Neural cell (in vitro differentiated cells): Measurements from ENCODE around the gene RGS18. TPM values are rescaled to one million over a fixed set of nuclear protein-coding genes. Genes with fewer than 3 reads are reported as not detected.

Source experiments
- H2AFZ ChIP-seq: fragments of 200-600, 300-800 bp; sonication (generic), shearing (Covaris generic); 2 replicates; pipeline ENCODE4 v1.6.0; 2014; ENCODE audit warnings: low read depth, mild to moderate bottlenecking, antibody characterized with exemption, low read length, moderate library complexity
- H3F3A ChIP-seq: fragments of 200-600 bp; shearing (Covaris generic); 2 replicates; pipeline ENCODE4 v1.6.1; 2016; ENCODE audit warnings: mild to moderate bottlenecking, moderate library complexity, mixed read lengths, antibody characterized with exemption, low read length; ENCODE audit not compliant: insufficient read depth, poor library complexity, severe bottlenecking
- H3K27ac ChIP-seq: fragments of 200-600, 300-800 bp; sonication (generic), shearing (Covaris generic); 2 replicates; pipeline ENCODE4 v1.5.1; 2014; ENCODE audit warnings: mild to moderate bottlenecking, low read length, moderate library complexity
- H3K27me3 ChIP-seq: fragments of 300-800, 200-600 bp; sonication (generic), shearing (Covaris generic); 2 replicates; pipeline ENCODE4 v1.6.0; 2014; ENCODE audit warnings: mild to moderate bottlenecking, low read depth, low read length, moderate library complexity; ENCODE audit not compliant: insufficient read depth
- H3K36me3 ChIP-seq: fragments of 300-800, 200-600 bp; sonication (generic), shearing (Covaris generic); 2 replicates; pipeline ENCODE4 v1.5.1; 2014; ENCODE audit warnings: mild to moderate bottlenecking, antibody characterized with exemption, low read length, moderate library complexity; ENCODE audit not compliant: insufficient read depth
- H3K4me2 ChIP-seq: fragments of 300-800, 200-600 bp; sonication (generic), shearing (Covaris generic); 2 replicates; pipeline ENCODE4 v1.6.0; 2014; ENCODE audit warnings: mild to moderate bottlenecking, low read length
- H3K4me3 ChIP-seq: fragments of 300-800, 200-600 bp; sonication (generic), shearing (Covaris generic); 2 replicates; pipeline ENCODE4 v1.5.1; 2014; ENCODE audit warnings: mild to moderate bottlenecking, low read length, moderate library complexity
- H3K79me2 ChIP-seq: fragments of 200-600 bp; shearing (Covaris generic); replicated peaks from 2 replicates; pipeline ENCODE4 v1.6.0; 2014; ENCODE audit warnings: mild to moderate bottlenecking, low read length, moderate library complexity; ENCODE audit not compliant: insufficient read depth
- H3K9ac ChIP-seq: fragments of 300-800, 200-600 bp; sonication (generic), shearing (Covaris generic); 2 replicates; pipeline ENCODE4 v1.6.1; 2016; ENCODE audit warnings: mild to moderate bottlenecking, low read length, mixed read lengths
- H3K9me2 ChIP-seq: fragments of 200-600 bp; shearing (Covaris generic); 2 replicates; pipeline ENCODE4 v1.6.1; 2016; ENCODE audit warnings: mild to moderate bottlenecking, low read length, mixed read lengths; ENCODE audit not compliant: insufficient read depth
- H3K9me3 ChIP-seq: fragments of 200-600, 300-800 bp; sonication (generic), shearing (Covaris generic); 2 replicates; pipeline ENCODE4 v1.6.1; 2016; ENCODE audit warnings: mild to moderate bottlenecking, mixed run types, low read length, moderate library complexity, mixed read lengths
- H4K20me1 ChIP-seq: fragments of 200-600 bp; shearing (Covaris generic); 2 replicates; pipeline ENCODE4 v1.6.1; 2016; ENCODE audit warnings: mild to moderate bottlenecking, mixed run types; ENCODE audit not compliant: insufficient read depth
- EP300 ChIP-seq: fragments of 450-650 bp; conservative IDR thresholded peaks from 2 replicates; pipeline ENCODE4 v1.6.1; 2014; ENCODE audit warnings: antibody characterized with exemption, mild to moderate bottlenecking, moderate library complexity; ENCODE audit not compliant: poor library complexity, severe bottlenecking
- EZH2 ChIP-seq: fragments of 200-600, 300-800 bp; shearing (Covaris generic), sonication (generic); IDR thresholded peaks from 2 replicates; pipeline ENCODE4 v1.6.1; 2014; ENCODE audit warnings: antibody characterized with exemption, low read length, borderline replicate concordance, mild to moderate bottlenecking; ENCODE audit not compliant: insufficient read depth, poor library complexity, severe bottlenecking
- MXI1 ChIP-seq: fragments of 450-650 bp; conservative IDR thresholded peaks from 2 replicates; pipeline ENCODE4 v1.6.1; 2014; ENCODE audit warnings: antibody characterized with exemption, mild to moderate bottlenecking; ENCODE audit not compliant: poor library complexity, severe bottlenecking
- POLR2AphosphoS5 ChIP-seq: IDR thresholded peaks from 2 replicates; pipeline ENCODE4 v1.6.1; 2012
- RAD21 ChIP-seq: fragments of 450-650 bp; conservative IDR thresholded peaks from 2 replicates; pipeline ENCODE4 v1.6.1; 2014; ENCODE audit warnings: antibody characterized with exemption, mild to moderate bottlenecking, moderate library complexity
- SMC3 ChIP-seq: fragments of 450-650 bp; conservative IDR thresholded peaks from 2 replicates; pipeline ENCODE4 v1.6.1; 2014; ENCODE audit warnings: antibody characterized with exemption, mild to moderate bottlenecking, moderate library complexity; ENCODE audit not compliant: poor library complexity
- TAF1 ChIP-seq: IDR thresholded peaks from 2 replicates; pipeline ENCODE4 v1.6.1; 2012; ENCODE audit warnings: low read depth
- polyA plus RNA-seq: library from polyadenylated mRNA; depleted of rRNA; stranded (reverse); fragments of >200 nt; gene quantifications from 2 replicates; pipeline ENCODE4 v1.2.3, GENCODE V29; 2014
- TF ChIP-seq, protein P1 (sequence below): IDR thresholded peaks from 2 replicates; pipeline ENCODE4 v1.6.1; 2012; ENCODE audit warnings: borderline replicate concordance
- TF ChIP-seq, protein P2 (sequence below): fragments of 450-650 bp; IDR thresholded peaks from 2 replicates; pipeline ENCODE4 v1.5.1; 2014; ENCODE audit warnings: antibody characterized with exemption, mild to moderate bottlenecking, moderate library complexity; ENCODE audit not compliant: poor library complexity, severe bottlenecking

Gene RGS18
- polyA plus RNA-seq, 1 donor from 2014 or later, result not detected

DNA sequence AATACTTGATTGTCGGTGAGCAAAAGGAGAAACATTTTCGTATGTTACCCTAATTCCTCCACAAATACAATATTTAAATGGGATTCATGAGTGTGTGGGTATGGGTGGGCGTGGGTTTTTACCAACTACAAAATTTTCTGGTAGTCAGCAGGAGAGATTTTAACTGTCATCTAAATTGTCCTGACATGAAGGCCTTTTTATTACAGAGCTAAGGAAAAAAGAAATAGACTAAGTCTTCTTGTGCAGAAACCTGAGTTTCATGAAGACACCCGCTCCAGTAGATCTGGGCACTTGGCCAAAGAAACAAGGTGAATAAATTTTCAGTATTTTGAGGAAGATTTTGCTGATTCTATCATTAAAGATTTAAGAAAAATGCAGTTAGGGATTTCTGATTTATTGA is 752 bp downstream of the RGS18 start:
- Histone ChIP-seq H3K27ac (no peak overlapping the region), H3K9me2 (no peaks in the 10 kb centered on the region), H3K9me3 (no peaks in the 10 kb centered on the region), H2AFZ (no peak overlapping the region), H3K4me2 (no peak overlapping the region), H3K36me3 (no peaks in the 10 kb centered on the region), H3K4me3 (no peak overlapping the region), H4K20me1 (no peaks in the 10 kb centered on the region), H3F3A (no peaks in the 10 kb centered on the region), H3K27me3 (no peaks in the 10 kb centered on the region), H3K79me2 (no peaks in the 10 kb centered on the region), H3K9ac (no peak overlapping the region)
- TF ChIP-seq RAD21 (no peak), EZH2 (no peak), MXI1 (no peak), POLR2AphosphoS5 (no peak), EP300 (no peak), TAF1 (no peak), SMC3 (no peak)
- TF ChIP-seq, protein P1, sequence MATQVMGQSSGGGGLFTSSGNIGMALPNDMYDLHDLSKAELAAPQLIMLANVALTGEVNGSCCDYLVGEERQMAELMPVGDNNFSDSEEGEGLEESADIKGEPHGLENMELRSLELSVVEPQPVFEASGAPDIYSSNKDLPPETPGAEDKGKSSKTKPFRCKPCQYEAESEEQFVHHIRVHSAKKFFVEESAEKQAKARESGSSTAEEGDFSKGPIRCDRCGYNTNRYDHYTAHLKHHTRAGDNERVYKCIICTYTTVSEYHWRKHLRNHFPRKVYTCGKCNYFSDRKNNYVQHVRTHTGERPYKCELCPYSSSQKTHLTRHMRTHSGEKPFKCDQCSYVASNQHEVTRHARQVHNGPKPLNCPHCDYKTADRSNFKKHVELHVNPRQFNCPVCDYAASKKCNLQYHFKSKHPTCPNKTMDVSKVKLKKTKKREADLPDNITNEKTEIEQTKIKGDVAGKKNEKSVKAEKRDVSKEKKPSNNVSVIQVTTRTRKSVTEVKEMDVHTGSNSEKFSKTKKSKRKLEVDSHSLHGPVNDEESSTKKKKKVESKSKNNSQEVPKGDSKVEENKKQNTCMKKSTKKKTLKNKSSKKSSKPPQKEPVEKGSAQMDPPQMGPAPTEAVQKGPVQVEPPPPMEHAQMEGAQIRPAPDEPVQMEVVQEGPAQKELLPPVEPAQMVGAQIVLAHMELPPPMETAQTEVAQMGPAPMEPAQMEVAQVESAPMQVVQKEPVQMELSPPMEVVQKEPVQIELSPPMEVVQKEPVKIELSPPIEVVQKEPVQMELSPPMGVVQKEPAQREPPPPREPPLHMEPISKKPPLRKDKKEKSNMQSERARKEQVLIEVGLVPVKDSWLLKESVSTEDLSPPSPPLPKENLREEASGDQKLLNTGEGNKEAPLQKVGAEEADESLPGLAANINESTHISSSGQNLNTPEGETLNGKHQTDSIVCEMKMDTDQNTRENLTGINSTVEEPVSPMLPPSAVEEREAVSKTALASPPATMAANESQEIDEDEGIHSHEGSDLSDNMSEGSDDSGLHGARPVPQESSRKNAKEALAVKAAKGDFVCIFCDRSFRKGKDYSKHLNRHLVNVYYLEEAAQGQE, result no peak
- TF ChIP-seq, protein P2, sequence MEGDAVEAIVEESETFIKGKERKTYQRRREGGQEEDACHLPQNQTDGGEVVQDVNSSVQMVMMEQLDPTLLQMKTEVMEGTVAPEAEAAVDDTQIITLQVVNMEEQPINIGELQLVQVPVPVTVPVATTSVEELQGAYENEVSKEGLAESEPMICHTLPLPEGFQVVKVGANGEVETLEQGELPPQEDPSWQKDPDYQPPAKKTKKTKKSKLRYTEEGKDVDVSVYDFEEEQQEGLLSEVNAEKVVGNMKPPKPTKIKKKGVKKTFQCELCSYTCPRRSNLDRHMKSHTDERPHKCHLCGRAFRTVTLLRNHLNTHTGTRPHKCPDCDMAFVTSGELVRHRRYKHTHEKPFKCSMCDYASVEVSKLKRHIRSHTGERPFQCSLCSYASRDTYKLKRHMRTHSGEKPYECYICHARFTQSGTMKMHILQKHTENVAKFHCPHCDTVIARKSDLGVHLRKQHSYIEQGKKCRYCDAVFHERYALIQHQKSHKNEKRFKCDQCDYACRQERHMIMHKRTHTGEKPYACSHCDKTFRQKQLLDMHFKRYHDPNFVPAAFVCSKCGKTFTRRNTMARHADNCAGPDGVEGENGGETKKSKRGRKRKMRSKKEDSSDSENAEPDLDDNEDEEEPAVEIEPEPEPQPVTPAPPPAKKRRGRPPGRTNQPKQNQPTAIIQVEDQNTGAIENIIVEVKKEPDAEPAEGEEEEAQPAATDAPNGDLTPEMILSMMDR, result no peak

DNA sequence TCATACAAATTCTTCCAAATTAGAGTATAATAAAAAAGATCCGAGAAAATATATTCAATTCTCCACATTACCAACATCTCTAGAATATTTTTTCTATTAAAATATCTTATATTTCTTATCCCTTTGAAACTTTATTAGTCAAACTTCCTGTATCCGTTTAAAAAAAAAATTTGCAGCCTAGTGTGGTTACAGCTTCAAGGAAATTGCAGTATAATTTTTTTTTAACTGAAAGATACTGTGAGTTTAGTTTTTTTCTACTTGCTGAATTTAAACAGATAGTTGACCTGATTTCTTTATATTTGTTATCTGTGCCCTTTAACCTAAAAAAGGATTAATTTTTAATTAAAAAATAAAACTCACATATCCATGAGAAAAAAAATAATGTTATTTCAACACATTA is 1.5 kb downstream of the RGS18 start:
- Histone ChIP-seq H3K4me2 (no peak overlapping the region), H3K79me2 (no peaks in the 10 kb centered on the region), H3F3A (no peaks in the 10 kb centered on the region), H4K20me1 (no peaks in the 10 kb centered on the region), H3K27ac (no peak overlapping the region), H3K9ac (no peak overlapping the region), H2AFZ (no peak overlapping the region), H3K4me3 (no peak overlapping the region), H3K36me3 (no peaks in the 10 kb centered on the region), H3K9me2 (no peaks in the 10 kb centered on the region), H3K27me3 (no peaks in the 10 kb centered on the region), H3K9me3 (no peaks in the 10 kb centered on the region)
- TF ChIP-seq RAD21, result no peak
- no peak for TF ChIP-seq POLR2AphosphoS5
- TF ChIP-seq, protein P1, result no peak
- TF ChIP-seq EP300, result no peak
- TF ChIP-seq, protein P2, result no peak
- TF ChIP-seq TAF1, result no peak
- no peak for TF ChIP-seq EZH2
- no peak for TF ChIP-seq SMC3
- TF ChIP-seq MXI1, result no peak
